IPS-15b (cell line): Measurements from ENCODE around the gene ADSS1.
"Not testable (repeated sequence)": the region's sequence is repeated elsewhere in the genome, so short reads cannot be mapped to it uniquely, and the experiment has no call there.

Experiments used
- H3K27me3 ChIP-seq: one replicate; pipeline ENCODE4 v1.6.1; 2013; ENCODE audit warnings: low read length; ENCODE audit not compliant: control insufficient read depth, insufficient read depth
- H3K36me3 ChIP-seq: one replicate; pipeline ENCODE4 v1.6.1; 2013; ENCODE audit warnings: low read length; ENCODE audit not compliant: control insufficient read depth, insufficient read depth
- H3K4me1 ChIP-seq: one replicate; pipeline ENCODE4 v1.6.1; 2013; ENCODE audit warnings: mild to moderate bottlenecking, low read length; ENCODE audit not compliant: control insufficient read depth, insufficient read depth
- H3K4me3 ChIP-seq: one replicate; pipeline ENCODE4 v1.5.1; 2013; ENCODE audit warnings: low read depth, low read length
- H3K9ac ChIP-seq: one replicate; pipeline ENCODE4 v1.6.1; 2013; ENCODE audit warnings: low read depth, mild to moderate bottlenecking, low read length
- H3K9me3 ChIP-seq: one replicate; pipeline ENCODE4 v1.6.1; 2013; ENCODE audit warnings: mild to moderate bottlenecking, low read length; ENCODE audit not compliant: control insufficient read depth, insufficient read depth

ADSS1 gene

DNA sequence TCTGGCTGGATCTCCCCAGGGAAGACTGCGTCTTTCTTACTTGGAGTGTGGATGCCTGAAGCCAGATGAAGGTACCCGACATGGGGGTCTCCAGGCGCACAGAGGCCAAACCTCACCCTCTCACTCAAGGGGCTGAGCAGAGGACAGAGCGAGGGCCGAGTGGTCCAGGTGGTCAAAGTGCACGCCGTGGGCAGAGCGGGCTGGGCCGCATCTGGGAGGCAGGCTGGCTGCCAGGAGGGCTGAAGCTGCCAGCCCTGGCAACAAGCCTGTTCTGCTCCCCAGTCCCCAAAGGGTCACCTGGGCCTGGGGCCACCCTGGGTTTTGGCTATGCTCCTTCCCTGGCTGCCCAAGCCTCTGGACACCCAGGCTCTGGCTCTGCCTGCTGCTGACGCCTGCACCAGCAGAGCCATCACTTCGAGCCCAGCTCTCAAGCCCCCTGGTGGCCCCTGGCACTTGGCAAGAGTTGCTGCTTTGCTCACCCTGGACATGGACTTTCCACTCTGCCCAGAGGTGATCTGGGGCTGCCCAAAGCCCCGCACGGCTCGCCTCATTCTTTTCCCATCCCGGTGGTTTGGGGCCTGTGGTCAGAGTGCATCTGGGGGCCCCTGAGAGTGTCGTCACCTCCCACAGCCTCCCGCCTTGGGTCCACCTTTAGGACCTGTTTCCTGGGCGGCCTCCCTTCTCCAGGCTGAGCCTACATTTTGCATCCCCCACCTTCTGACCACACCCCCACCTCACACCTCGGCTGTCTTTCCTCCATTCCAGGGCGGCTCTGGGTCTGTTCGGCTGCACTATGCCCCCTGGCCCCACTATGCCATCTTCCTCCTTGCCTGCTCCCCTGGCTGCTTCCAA is 2.8 kb downstream of the ADSS1 start:
- Histone ChIP-seq H3K9ac (no peak overlapping the region), H3K4me1 (no peaks in the 10 kb centered on the region), H3K27me3 (no peaks in the 10 kb centered on the region), H3K36me3 (no peaks in the 10 kb centered on the region), H3K4me3 (no peak overlapping the region), H3K9me3 (no peaks in the 10 kb centered on the region)

- Histone ChIP-seq H3K36me3 (no peaks in the 10 kb centered on the region), H3K9me3 (no peaks in the 10 kb centered on the region), H3K4me1 (no peaks in the 10 kb centered on the region), H3K27me3 (no peaks in the 10 kb centered on the region), H3K4me3 (no peak overlapping the region), H3K9ac (no peak overlapping the region)
These were observed 4.6 kb downstream of the ADSS1 start for GRCh38 chr14:104728631-104729030.

GRCh38 chr14:104729176-104729834 is 5.3 kb downstream of the ADSS1 start:
- not testable (repeated sequence) for H3K9ac ChIP-seq, H3K27me3 ChIP-seq, H3K4me3 ChIP-seq, H3K9me3 ChIP-seq, H3K4me1 ChIP-seq, H3K36me3 ChIP-seq

GRCh38 chr14:104729835-104730181 is 5.8 kb downstream of the ADSS1 start:
- Histone ChIP-seq H3K4me1 (no peaks in the 10 kb centered on the region), H3K9ac (no peak overlapping the region), H3K36me3 (no peaks in the 10 kb centered on the region), H3K4me3 (no peak overlapping the region), H3K27me3 (no peaks in the 10 kb centered on the region), H3K9me3 (no peaks in the 10 kb centered on the region)

DNA sequence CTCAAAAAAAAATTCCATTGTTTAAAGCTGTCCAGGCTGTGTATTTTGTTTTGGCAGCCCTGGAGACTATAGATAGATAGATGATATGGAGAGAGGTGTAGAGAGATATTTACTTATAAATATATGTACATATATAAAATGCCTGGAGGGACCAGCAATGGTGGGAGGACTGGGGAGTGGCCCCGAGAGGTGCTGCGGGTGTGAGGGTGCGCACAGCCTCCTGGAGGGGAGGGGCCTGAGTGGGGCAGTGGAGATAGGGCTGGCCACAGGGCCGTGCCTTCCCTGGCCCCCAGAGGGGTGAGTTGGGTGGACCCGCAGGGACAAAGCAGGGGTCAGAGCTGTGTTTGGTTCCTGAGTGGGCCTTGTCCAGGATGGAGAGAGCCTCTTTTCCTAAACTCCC is 6.5 kb downstream of the ADSS1 start:
- no peaks in the 10 kb centered on the region for H3K36me3 ChIP-seq
- no peaks in the 10 kb centered on the region for H3K9me3 ChIP-seq
- no peaks in the 10 kb centered on the region for H3K27me3 ChIP-seq
- H3K9ac ChIP-seq, result no peak overlapping the region
- H3K4me1 ChIP-seq, result no peaks in the 10 kb centered on the region
- no peak overlapping the region for H3K4me3 ChIP-seq

DNA sequence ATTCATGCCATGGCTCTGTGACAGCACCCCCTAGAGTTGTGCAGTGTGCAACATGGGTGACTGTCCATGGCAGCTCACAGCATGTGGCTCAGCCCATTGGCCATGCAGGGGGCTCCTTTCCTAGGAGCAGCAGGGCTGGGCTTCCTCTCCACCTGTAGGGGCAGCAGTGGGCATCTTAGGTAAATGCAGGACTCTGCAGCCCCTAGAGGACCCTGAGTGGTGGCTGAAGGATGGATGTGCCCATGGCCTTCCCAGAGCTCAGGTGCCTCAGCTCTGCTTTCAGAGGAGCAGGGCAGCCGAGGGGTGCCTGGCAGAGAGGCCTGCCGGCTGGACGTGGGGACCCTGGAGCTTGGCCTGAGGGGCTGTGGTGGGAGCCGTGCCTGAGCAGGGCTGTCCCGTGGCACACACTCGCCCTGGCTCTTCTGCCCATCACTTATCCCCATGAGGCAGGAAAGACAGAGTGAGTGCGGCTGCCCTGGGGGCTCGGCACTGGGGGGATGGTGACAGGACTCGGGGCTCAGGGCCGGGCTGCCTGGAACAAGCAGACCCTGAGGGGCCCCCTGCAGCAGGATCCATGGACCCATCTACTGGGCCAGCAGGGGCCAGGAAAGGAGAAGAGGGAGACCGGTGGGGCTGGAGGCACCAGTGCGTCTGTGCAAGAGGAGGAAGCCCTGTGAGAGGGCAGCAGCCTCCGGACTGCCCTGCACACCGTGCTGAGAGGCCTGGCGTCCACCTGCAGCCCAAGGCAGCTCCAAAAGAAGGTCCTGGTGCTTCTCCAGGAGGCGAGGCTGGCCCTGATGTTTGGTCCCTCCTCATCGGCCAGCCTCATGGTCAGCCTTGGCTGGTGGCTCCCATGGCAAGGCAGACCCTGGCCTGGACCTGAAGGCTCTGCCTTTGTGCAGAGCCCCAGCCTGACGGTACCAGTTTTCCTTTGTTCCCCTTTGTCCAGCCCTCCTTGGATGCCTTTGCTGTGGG is 7.6 kb downstream of the ADSS1 start:
- Histone ChIP-seq H3K4me3 (no peak overlapping the region), H3K27me3 (no peaks in the 10 kb centered on the region), H3K9me3 (no peaks in the 10 kb centered on the region), H3K36me3 (no peaks in the 10 kb centered on the region), H3K9ac (no peak overlapping the region), H3K4me1 (no peaks in the 10 kb centered on the region)

GRCh38 chr14:104732355-104732804 is 8.4 kb downstream of the ADSS1 start:
- Histone ChIP-seq H3K9me3 (no peaks in the 10 kb centered on the region), H3K36me3 (no peaks in the 10 kb centered on the region), H3K4me3 (no peak overlapping the region), H3K9ac (no peak overlapping the region), H3K4me1 (no peaks in the 10 kb centered on the region), H3K27me3 (no peaks in the 10 kb centered on the region)

GRCh38 chr14:104732931-104733681 is 9.1 kb downstream of the ADSS1 start:
- H3K27me3 ChIP-seq, result no peaks in the 10 kb centered on the region
- H3K9ac ChIP-seq, result no peak overlapping the region
- no peaks in the 10 kb centered on the region for H3K4me1 ChIP-seq
- no peaks in the 10 kb centered on the region for H3K9me3 ChIP-seq
- H3K36me3 ChIP-seq, result no peaks in the 10 kb centered on the region
- H3K4me3 ChIP-seq, result no peak overlapping the region

DNA sequence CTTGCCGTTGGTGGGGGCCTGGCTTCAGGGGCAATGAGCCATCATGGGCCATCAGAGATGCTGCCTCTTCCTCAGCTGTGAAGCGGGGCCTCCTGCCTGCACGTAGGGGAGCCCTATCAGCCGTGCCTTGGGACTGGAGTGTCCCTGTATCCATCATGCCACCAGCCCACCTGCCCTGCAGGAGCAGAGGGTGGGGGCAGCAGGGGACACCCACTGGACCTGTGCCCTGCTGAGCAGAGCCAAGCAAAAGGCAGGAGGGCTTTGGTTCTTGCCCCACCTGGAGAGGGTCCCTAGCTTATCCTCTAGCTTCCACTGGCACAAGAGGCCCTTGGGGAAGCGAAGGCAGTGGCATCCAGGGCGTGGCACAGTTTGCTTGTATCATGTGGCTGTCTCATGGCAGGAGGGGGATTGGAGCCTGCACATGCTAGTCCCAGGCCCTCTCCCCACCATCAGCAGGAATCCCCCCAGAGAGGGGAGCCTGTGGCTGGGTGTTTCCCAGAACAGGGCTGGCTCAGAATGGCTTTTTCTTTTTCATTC is 10.1 kb downstream of the ADSS1 start:
- H3K27me3 ChIP-seq, result no peaks in the 10 kb centered on the region
- no peaks in the 10 kb centered on the region for H3K4me1 ChIP-seq
- no peaks in the 10 kb centered on the region for H3K36me3 ChIP-seq
- no peak overlapping the region for H3K9ac ChIP-seq
- no peaks in the 10 kb centered on the region for H3K9me3 ChIP-seq
- H3K4me3 ChIP-seq, result no peak overlapping the region

DNA sequence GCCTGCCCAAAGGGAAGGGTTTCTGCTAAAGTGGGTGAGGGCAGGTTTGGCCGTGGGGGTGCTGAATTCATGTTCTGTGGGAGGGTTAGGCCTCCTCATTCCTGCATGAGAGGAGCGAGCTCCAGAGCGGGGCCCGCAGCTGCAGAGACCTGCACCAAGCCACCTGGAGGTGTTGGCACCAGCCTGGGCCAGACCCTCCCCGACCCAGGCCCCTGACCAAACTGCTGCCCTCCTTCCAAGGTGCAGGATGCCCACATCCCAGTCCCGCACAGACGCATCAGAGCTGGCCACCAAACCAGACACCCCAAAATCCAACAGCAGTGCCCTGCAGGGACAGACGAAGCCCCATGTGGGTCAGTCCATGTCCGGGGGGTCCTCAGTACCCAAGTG is 10.6 kb downstream of the ADSS1 start:
- Histone ChIP-seq H3K4me1 (no peaks in the 10 kb centered on the region), H3K9me3 (no peaks in the 10 kb centered on the region), H3K36me3 (no peaks in the 10 kb centered on the region), H3K9ac (no peak overlapping the region), H3K27me3 (no peaks in the 10 kb centered on the region), H3K4me3 (no peak overlapping the region)
